Transverse colon (tissue), 3 donors: ENCODE results near the gene MPST.
"Not testable (repeated sequence)": the region's sequence is repeated elsewhere in the genome, so short reads cannot be mapped to it uniquely, and the experiment has no call there.

Source experiments
- CTCF ChIP-seq, 5 experiments: fragments of 200-600 bp in 3 of 5; fragments of 450-650 bp in 2 of 5; sonication (generic) in 3 of 5; IDR thresholded peaks; 1 replicate in 2 of 5; 2 replicates in 3 of 5; pipeline ENCODE4 v1.5.1; 2016 to 2017; ENCODE audit warnings: antibody characterized with exemption in 5 of 5, inconsistent platforms in 3 of 5, mild to moderate bottlenecking in 2 of 5, moderate library complexity in 1 of 5
- EP300 ChIP-seq: sonication (generic); formaldehyde crosslinking; IDR thresholded peaks from one replicate; pipeline ENCODE4 v1.6.1; 2017; ENCODE audit warnings: antibody characterized with exemption, low read depth
- POLR2A ChIP-seq: fragments of 450-650 bp; IDR thresholded peaks from one replicate; pipeline ENCODE4 v1.6.1; 2016; ENCODE audit warnings: antibody characterized with exemption, mild to moderate bottlenecking, moderate library complexity

- TF ChIP-seq POLR2A; CTCF (IDR thresholded peaks at IDR 0.05); EP300: not testable (repeated sequence)
Observed at GRCh38 chr22:37071850-37072592, 52.5 kb downstream of the MPST start.
